ENCODE results near the gene LSM4. TPM values are rescaled to one million over a fixed set of nuclear protein-coding genes. Genes with fewer than 3 reads are reported as not detected.

Gene LSM4
- total and polyA plus RNA-seq, 2 experiments from 2014 or later: 591 to 637 TPM

DNA sequence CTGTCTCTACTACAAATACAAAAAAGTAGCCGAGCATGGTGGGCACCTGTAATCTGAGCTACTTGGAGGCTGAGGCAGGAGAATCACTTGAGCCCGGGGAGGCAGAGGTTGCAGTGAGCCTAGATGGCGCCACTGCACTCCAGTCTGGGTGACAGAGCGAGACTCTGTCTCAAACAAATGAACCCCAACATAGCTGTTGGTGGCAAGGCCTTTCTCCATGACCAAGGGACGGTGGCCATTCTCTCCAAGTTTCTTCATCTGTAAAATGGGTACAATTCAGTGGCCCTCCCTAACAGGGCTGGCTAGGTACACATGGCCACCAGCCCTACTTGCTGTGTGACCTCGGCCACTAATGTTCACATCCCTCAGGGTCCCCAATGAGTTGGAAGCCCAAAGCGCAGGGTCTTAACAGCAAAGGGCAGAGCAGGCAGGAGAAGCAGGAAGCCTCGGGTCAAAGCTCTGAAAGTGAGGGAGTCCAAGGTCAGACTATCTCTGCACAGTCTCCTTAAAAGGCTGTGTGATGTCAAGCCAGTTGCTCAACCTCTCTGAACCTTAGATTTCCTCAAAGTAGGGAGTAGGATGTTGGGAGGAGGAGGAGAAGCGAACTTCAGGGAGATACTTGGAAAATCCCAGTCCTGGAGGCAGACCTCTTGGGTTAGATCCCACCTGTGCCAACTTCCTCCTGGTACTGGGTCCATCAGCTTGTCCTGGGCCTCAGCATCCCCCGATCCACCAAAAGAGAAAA is 44.2 kb downstream of the LSM4 start:
- Histone ChIP-seq H3K4me3 (peak overlapping the region; percentile 75), H3F3A (replicated peaks; ENCODE audit: low read depth) (peaks cover 32% of the 10 kb centered on the region), H2AFZ (no peak overlapping the region), H3K9me2 (ENCODE audit: insufficient read depth) (no peaks in the 10 kb centered on the region; the same call in 1 of the 2 replicates), H3K4me2 (peak overlapping the region; percentile 73), H3K4me1 (ENCODE audit: insufficient read depth) (peaks cover 31% of the 10 kb centered on the region), H4K20me1 (replicated peaks; ENCODE audit: insufficient read depth) (peaks cover 13% of the 10 kb centered on the region), H3K27me3 (ENCODE audit: insufficient read depth) (peaks cover 3% of the 10 kb centered on the region), H3K36me3 (ENCODE audit: insufficient read depth) (peaks cover 5% of the 10 kb centered on the region; the same call in 1 of the 2 replicates), H3K79me2 (replicated peaks; ENCODE audit: insufficient read depth) (peaks cover 35% of the 10 kb centered on the region), H3K27ac (ENCODE audit: low read depth) (no peak overlapping the region)
- Mint-ChIP-seq H3K9me3 (no peaks in the 10 kb centered on the region), H3K27ac (peak overlapping the region; percentile 86), H3K36me3 (ENCODE audit: low read depth) (peaks cover 27% of the 10 kb centered on the region), H3K4me1 (peaks cover 24% of the 10 kb centered on the region; the same call in 2 of the 3 replicates), H3K27me3 (ENCODE audit: insufficient read depth, low read depth, poor library complexity) (peaks cover 28% of the 10 kb centered on the region), H3K4me3 (peak overlapping the region; percentile 93)
- peak; percentile 43 for DNase-seq (ENCODE audit: low spot score)
- TF ChIP-seq POLR2AphosphoS5 (IDR thresholded peaks at IDR 0.05; ENCODE audit: low read depth) (no peak; the same call in 1 of the 2 replicates), EZH2 (IDR thresholded peaks at IDR 0.05; ENCODE audit: low read depth, unreplicated experiment) (no peak), ZNF114 (CRISPR knock-in tag; IDR thresholded peaks at IDR 0.05) (no peak), STAT1 (IDR thresholded peaks at IDR 0.05; ENCODE audit: unreplicated experiment) (no peak)
- TF ChIP-seq, protein P1, sequence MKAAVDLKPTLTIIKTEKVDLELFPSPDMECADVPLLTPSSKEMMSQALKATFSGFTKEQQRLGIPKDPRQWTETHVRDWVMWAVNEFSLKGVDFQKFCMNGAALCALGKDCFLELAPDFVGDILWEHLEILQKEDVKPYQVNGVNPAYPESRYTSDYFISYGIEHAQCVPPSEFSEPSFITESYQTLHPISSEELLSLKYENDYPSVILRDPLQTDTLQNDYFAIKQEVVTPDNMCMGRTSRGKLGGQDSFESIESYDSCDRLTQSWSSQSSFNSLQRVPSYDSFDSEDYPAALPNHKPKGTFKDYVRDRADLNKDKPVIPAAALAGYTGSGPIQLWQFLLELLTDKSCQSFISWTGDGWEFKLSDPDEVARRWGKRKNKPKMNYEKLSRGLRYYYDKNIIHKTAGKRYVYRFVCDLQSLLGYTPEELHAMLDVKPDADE (IDR thresholded peaks at IDR 0.05): no peak
- TF ChIP-seq, protein P2, sequence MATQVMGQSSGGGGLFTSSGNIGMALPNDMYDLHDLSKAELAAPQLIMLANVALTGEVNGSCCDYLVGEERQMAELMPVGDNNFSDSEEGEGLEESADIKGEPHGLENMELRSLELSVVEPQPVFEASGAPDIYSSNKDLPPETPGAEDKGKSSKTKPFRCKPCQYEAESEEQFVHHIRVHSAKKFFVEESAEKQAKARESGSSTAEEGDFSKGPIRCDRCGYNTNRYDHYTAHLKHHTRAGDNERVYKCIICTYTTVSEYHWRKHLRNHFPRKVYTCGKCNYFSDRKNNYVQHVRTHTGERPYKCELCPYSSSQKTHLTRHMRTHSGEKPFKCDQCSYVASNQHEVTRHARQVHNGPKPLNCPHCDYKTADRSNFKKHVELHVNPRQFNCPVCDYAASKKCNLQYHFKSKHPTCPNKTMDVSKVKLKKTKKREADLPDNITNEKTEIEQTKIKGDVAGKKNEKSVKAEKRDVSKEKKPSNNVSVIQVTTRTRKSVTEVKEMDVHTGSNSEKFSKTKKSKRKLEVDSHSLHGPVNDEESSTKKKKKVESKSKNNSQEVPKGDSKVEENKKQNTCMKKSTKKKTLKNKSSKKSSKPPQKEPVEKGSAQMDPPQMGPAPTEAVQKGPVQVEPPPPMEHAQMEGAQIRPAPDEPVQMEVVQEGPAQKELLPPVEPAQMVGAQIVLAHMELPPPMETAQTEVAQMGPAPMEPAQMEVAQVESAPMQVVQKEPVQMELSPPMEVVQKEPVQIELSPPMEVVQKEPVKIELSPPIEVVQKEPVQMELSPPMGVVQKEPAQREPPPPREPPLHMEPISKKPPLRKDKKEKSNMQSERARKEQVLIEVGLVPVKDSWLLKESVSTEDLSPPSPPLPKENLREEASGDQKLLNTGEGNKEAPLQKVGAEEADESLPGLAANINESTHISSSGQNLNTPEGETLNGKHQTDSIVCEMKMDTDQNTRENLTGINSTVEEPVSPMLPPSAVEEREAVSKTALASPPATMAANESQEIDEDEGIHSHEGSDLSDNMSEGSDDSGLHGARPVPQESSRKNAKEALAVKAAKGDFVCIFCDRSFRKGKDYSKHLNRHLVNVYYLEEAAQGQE (IDR thresholded peaks at IDR 0.05; ENCODE audit: unreplicated experiment): no peak
- TF ChIP-seq, protein P3, sequence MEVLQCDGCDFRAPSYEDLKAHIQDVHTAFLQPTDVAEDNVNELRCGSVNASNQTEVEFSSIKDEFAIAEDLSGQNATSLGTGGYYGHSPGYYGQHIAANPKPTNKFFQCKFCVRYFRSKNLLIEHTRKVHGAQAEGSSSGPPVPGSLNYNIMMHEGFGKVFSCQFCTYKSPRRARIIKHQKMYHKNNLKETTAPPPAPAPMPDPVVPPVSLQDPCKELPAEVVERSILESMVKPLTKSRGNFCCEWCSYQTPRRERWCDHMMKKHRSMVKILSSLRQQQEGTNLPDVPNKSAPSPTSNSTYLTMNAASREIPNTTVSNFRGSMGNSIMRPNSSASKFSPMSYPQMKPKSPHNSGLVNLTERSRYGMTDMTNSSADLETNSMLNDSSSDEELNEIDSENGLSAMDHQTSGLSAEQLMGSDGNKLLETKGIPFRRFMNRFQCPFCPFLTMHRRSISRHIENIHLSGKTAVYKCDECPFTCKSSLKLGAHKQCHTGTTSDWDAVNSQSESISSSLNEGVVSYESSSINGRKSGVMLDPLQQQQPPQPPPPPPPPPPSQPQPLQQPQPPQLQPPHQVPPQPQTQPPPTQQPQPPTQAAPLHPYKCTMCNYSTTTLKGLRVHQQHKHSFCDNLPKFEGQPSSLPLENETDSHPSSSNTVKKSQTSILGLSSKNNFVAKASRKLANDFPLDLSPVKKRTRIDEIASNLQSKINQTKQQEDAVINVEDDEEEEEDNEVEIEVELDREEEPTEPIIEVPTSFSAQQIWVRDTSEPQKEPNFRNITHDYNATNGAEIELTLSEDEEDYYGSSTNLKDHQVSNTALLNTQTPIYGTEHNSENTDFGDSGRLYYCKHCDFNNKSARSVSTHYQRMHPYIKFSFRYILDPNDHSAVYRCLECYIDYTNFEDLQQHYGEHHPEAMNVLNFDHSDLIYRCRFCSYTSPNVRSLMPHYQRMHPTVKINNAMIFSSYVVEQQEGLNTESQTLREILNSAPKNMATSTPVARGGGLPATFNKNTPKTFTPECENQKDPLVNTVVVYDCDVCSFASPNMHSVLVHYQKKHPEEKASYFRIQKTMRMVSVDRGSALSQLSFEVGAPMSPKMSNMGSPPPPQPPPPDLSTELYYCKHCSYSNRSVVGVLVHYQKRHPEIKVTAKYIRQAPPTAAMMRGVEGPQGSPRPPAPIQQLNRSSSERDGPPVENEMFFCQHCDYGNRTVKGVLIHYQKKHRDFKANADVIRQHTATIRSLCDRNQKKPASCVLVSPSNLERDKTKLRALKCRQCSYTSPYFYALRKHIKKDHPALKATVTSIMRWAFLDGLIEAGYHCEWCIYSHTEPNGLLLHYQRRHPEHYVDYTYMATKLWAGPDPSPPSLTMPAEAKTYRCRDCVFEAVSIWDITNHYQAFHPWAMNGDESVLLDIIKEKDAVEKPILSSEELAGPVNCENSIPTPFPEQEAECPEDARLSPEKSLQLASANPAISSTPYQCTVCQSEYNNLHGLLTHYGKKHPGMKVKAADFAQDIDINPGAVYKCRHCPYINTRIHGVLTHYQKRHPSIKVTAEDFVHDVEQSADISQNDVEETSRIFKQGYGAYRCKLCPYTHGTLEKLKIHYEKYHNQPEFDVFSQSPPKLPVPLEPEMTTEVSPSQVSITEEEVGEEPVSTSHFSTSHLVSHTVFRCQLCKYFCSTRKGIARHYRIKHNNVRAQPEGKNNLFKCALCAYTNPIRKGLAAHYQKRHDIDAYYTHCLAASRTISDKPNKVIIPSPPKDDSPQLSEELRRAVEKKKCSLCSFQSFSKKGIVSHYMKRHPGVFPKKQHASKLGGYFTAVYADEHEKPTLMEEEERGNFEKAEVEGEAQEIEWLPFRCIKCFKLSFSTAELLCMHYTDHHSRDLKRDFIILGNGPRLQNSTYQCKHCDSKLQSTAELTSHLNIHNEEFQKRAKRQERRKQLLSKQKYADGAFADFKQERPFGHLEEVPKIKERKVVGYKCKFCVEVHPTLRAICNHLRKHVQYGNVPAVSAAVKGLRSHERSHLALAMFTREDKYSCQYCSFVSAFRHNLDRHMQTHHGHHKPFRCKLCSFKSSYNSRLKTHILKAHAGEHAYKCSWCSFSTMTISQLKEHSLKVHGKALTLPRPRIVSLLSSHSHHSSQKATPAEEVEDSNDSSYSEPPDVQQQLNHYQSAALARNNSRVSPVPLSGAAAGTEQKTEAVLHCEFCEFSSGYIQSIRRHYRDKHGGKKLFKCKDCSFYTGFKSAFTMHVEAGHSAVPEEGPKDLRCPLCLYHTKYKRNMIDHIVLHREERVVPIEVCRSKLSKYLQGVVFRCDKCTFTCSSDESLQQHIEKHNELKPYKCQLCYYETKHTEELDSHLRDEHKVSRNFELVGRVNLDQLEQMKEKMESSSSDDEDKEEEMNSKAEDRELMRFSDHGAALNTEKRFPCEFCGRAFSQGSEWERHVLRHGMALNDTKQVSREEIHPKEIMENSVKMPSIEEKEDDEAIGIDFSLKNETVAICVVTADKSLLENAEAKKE (CRISPR knock-in tag; IDR thresholded peaks at IDR 0.05): no peak
- TF ChIP-seq, protein P4, sequence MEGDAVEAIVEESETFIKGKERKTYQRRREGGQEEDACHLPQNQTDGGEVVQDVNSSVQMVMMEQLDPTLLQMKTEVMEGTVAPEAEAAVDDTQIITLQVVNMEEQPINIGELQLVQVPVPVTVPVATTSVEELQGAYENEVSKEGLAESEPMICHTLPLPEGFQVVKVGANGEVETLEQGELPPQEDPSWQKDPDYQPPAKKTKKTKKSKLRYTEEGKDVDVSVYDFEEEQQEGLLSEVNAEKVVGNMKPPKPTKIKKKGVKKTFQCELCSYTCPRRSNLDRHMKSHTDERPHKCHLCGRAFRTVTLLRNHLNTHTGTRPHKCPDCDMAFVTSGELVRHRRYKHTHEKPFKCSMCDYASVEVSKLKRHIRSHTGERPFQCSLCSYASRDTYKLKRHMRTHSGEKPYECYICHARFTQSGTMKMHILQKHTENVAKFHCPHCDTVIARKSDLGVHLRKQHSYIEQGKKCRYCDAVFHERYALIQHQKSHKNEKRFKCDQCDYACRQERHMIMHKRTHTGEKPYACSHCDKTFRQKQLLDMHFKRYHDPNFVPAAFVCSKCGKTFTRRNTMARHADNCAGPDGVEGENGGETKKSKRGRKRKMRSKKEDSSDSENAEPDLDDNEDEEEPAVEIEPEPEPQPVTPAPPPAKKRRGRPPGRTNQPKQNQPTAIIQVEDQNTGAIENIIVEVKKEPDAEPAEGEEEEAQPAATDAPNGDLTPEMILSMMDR (conservative IDR thresholded peaks at IDR 0.05; ENCODE audit: low read depth in 2 of 2): peak; percentile 54 to 72
- ATAC-seq: no peak

All from GM23338 (cell line).